GM12874 (cell line): Measurements from ENCODE around the gene SINHCAF.

ENCODE experiments used
- CTCF ChIP-seq: IDR thresholded peaks from 2 replicates; pipeline ENCODE4 v1.5.1; 2011; ENCODE audit warnings: low read depth, mild to moderate bottlenecking, control low read depth, low read length, moderate library complexity; ENCODE audit not compliant: insufficient read depth

Gene SINHCAF

GRCh38 chr12:31272607-31273225 is 53.2 kb downstream of the SINHCAF start:
- no peak for TF ChIP-seq CTCF

- TF ChIP-seq CTCF: no peak
These were observed 58.0 kb downstream of the SINHCAF start for GRCh38 chr12:31267966-31268365.

- TF ChIP-seq CTCF: no peak
These were observed 60.2 kb downstream of the SINHCAF start for GRCh38 chr12:31265722-31266121.

- TF ChIP-seq CTCF: no peak
These were observed 62.3 kb downstream of the SINHCAF start for GRCh38 chr12:31263661-31264060.

DNA sequence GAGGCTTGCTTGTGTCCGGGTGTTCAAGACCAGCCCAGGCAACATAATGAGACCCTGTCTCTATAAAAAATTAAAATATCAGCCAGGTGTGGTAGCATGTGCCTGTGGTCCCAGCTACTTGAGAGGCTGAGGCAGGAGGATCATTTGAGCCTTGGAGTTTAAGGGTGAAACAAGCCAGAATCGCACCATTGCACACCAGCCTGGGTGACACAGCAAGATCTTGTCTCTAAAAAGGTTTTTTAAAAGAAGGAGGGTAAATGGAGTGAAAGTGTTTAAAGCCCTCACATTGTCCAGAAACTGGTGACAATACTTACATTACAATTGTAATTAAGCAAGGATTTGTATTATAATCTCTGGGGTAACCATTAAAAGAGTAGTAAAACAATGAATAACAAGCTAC is 64.2 kb downstream of the SINHCAF start:
- no peak for TF ChIP-seq CTCF

GRCh38 chr12:31260840-31261239 is 65.1 kb downstream of the SINHCAF start:
- no peak for TF ChIP-seq CTCF

GRCh38 chr12:31259136-31259886 is 66.6 kb downstream of the SINHCAF start:
- TF ChIP-seq CTCF: no peak
